SK-MEL-5 (cell line): Measurements from ENCODE around the gene MSRB3. TPM values are rescaled to one million over a fixed set of nuclear protein-coding genes. Genes with fewer than 3 reads are reported as not detected.

Source experiments
- DNase-seq: peaks from one replicate; pipeline ENCODE4 v3.0.0-alpha.2; 2016; ENCODE audit warnings: low read depth, low spot score
- in situ Hi-C: cut with HindIII; loops from 2 replicates; pipeline ENCODE4 v1.10.0; 2016; ENCODE audit warnings: low sequenced_read_pairs, high pct_unique_total_duplicates, low pct_unique_long_range_greater_than_20kb
- total RNA-seq: library from RNA; depleted of rRNA; stranded (reverse); fragments of >200 nt; shearing (Covaris generic); gene quantifications from 2 replicates; pipeline ENCODE4 v1.2.3, GENCODE V29; 2014

MSRB3 gene
- total RNA-seq, 1 experiment from 2014 or later = 7.8 TPM

DNA sequence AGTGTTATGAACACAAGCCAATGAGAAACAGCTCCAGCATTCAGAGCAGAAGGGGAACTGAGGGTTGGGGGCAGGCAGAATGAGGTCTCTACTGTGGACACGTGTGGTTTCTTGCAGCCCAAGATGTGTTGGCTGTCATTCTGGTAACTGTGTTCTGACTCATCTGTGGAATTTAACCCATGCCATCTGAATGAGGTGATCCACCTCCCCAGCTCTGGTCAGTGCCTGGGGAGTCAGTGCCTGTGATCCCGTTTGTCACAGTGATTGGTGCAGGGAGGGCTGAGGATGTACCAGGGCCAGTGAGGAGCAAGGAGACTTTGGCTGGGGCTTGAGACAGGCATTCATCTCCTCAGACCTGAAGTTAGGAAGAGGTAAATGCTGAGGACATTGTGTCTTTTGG is 216.8 kb downstream of the MSRB3 start:
- in situ Hi-C loops = no loop called here

DNA sequence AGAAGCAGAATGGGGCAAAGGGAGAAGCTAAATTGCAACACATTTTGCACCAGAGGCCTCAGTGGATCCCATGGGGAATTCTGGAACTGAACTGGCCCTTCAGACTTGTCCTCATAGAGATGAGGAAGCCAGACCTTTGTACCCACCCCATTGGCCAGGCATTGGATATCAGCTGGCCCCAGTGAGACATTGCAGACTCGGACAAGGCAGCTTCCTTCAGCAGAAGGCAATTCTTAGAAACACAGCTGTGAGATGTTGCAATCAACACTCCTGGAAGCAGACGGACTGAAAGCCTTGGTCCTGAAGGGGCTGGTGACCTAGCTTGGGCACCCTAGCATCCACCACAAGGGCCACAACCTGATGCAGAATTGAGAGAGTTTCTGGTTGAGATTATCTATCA is 218.1 kb downstream of the MSRB3 start:
- in situ Hi-C loops = no loop called here
- DNase-seq = no peak

More for the DNA sequence above, 216.8 kb downstream of the MSRB3 start:
- no peak for DNase-seq

DNA sequence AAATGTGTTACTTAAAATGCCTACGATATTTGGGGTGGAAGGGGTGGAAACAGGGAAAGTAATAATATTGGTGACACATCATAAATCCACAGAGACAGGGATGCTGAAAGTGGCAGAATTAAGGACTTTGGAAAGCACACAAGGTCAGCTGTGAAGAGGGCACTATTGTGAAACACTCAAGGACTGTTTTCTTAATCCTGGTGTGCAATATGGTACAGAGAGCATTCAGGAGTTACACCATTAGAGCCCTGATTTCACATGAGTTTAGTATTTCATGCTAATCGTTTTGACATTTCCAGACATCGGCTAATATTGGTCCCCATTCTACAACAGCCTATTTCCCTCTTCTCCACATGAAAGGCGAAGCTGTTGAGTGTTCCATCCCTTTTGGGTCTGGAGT is 219.2 kb downstream of the MSRB3 start:
- in situ Hi-C loops = no loop called here
- DNase-seq = no peak

DNA sequence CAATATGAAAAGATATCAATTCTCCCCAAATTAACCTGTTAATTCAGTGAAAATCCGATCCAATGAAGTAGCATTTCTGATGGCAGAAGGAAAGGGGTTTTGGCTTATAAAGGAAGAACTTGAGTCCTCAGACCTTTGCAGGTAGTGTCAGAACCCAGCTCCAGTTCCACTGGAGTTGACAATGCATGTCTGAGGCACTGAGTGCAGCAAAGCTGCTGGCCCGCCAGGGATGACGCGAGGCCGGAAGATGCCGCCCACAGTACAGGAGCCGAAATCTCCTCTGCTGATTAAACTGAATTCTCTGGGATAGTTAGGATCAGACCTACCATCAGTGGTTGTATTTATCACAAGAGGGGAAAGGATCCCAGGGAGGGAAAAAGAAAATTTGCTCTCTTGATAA is 220.7 kb downstream of the MSRB3 start:
- DNase-seq = no peak
- in situ Hi-C loops = no loop called here

DNA sequence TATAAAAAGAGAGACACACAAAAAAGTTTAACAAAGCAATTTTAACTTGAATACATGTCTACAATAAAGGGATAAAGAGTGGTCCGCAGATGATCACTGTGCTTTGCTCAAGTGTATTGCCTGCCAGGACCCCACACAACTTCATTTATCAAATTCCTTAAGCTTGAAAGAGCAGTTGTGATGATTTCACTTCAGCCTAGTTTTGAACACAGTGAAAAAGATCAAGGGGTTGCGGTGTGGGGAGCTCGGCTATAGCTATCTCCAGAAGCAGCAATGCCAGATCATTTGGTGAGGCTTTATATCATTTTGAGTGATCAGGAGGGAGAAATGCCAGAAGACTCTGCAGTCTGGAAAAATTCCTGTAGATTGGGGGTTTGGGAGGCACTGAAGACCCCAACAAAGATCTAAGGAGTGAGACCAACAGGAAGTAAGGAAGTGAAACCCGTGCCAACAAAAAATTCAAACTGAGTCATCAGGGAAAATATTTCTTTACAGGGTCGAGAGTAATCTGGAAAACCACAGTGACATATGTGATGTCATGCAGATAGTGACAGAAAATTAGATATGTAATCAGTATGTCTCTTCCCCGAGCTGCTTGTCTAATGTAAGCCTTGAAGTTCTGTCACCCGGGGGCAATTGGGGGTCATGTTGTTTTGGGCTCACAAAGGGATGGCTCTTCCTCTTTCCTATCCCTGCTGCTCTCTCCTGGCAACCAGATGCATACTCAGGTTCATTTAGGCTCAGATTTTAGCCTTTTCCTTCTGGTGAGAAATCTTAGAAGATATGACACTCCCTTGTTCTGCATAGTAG is 221.8 kb downstream of the MSRB3 start:
- DNase-seq = no peak
- in situ Hi-C loops = no loop called here

DNA sequence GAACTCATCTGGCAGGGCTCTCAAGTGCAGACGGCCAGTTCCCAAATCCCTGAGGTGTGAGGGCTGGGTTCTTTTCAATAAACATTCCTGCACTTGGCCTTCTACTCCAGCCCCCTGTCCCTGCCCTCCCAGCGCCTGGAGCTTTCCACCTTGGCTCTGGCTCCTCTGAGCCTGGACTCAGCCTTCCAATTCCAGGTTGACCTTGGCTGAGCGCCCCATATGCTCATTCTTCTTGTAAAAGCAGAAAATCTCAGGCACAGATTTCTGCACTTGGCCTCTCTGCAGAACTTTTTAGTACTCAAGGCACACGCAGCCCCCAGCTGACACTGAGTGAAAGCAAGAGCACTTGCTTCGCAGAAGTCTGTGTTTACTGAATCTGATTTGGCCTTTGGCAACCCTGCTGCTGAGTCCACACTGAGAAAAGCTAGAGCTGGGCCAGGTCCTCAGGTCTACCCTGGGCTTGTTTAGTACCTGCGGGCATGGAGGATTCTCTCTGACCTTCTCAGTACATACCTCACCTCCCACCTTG is 222.7 kb downstream of the MSRB3 start:
- in situ Hi-C loops = no loop called here
- no peak for DNase-seq

DNA sequence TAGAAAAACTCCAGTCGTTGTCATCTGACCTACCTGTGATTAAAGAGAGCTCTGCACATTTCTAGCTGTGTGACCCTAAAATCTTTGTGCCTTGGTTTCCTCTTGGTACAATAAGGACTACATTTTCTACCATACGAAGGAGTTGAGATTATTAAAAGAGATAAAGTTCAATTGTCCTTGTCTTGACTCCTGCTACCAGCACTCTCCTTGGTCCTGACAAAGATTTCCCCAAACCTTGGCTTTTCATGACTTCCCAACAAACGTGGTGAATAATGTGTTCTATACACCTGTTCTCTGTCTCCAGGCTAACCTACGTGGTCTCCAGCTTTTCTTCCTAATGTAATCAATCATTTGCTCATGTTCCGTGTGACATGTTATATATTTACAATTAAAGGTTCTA is 223.5 kb downstream of the MSRB3 start:
- no peak for DNase-seq
- in situ Hi-C loops = no loop called here

DNA sequence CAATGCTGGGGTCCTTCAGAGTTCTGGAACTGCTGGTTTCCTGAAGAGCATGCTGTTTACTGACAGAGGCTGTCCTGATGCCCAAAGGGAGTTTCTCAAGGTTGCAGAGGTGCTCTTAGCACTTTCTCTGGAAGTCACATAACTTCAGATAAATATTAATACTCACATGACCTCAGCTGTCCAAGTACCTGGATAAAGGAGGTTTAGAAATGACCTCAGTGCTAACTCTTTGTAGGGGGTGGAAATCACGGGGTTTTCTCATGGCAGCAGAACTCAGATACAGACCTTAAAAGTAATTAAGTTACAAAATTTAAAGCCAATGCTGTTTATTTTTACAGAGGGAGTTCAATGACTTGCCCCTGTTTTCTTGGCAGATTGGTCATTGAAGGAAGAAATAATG is 225.9 kb downstream of the MSRB3 start:
- DNase-seq = no peak
- in situ Hi-C loops = no loop called here

DNA sequence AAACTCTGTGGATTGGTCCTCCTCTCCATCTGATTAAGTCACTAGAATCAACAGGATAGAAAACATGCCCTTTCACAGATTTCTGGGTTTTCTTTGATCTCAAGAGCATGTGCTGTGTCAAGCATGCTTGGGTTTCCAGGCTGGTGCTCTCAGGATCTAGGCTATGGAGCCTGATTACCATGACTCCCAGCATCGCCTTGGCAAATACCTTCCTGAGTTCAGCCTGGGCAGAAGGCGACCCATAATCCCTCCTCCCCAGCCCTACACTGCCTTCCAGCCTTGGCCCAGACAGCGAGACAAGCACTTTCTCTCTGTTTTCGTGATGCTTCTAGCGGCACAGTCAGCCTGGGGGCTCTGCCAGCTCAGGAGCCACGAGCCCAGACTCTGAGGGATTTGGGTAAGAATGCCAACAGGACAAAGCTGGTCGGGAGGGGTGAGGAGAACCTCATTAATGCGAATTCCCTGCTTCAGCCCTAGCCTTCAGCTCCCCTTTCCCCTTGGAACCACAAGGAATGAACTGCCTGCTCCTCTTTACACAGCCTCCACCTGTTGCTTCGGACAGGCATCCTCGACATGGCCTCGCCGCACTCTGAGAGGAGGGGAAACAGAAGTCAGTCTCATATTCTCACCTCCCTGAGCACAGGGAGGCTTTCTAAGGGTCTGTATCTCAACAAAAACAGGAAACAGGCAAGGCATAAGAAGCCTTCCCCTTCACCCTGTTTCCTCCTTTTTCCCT is 227.1 kb downstream of the MSRB3 start:
- DNase-seq = no peak
- in situ Hi-C loops = no loop called here

DNA sequence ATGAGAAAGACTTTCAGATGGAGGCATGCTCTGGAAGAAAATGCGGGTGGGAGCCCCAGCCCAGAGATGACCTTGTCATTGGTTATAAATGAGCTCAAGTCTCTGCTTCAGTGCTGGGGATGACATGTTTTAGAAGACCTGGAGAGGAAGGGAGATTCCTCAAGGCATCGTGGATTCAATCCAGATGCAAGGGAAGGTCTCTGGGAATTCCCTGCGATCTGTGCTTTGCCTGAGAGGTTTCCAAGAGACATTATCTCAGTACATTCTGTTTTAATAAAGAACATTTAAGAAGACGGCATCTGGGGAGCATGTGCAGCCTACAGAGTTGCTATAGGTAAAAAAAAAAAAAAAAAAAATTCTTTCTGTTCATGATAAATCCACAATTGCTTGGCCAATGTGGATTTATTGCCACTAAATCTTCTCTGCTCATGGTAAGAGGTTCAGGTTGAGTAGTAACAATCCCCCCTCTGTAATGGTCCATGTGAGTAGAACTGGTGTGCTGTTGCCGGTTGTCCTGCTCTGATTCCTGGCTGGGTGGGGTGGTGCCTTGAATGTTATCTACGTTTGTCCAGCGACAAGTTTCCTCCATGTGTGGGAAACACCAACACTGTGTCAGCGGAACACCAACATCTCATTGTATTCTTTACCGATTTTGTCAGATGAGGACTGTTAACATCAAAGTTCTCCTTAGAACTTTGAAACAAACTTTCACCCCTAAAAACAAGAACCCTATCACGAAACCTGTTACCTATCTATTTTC is 230.0 kb downstream of the MSRB3 start:
- in situ Hi-C loops = no loop called here
- no peak for DNase-seq

DNA sequence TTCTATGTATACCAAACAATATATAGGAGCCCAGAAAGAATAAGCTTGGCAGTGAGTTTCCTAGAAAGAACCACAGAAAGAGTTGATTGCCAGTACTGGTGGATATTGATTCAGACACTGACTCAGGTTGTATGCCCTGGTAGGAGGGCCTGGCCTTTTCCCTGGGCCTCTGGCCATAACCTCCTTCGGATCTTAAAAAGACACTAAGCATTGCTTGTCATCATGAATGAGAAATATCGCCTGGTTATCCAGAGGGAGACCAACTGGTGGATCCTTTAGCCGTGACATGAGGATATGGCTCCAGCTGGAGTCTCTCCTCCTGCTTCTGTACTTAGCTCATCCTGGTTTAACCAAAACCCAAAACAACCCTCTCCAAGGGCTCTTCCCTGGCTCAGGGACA is 231.5 kb downstream of the MSRB3 start:
- DNase-seq = no peak
- in situ Hi-C loops = no loop called here

DNA sequence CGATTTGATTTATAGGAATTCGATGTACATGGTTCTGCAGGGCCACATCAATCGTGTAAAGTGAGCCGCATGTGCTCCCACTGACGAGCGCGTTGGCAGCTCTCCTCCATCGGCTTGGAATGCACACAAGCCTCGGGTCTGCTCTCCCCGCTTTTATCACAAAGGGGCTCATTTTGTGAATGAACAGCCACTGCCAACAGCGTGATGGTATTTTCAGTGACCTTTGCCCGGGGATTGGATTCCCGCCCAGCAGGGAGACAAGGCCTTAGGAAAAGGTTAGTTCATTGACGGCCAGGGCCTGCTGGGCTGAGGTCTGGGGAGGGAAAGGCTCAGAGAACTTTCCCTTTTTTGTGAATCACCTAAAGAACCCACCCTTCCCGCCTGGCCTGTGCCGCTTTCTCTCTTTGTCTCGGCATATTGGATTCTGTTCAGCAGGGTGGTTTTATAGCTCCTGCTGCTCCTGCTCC is 232.1 kb downstream of the MSRB3 start:
- in situ Hi-C loops = no loop called here
- DNase-seq = peak; percentile 65

DNA sequence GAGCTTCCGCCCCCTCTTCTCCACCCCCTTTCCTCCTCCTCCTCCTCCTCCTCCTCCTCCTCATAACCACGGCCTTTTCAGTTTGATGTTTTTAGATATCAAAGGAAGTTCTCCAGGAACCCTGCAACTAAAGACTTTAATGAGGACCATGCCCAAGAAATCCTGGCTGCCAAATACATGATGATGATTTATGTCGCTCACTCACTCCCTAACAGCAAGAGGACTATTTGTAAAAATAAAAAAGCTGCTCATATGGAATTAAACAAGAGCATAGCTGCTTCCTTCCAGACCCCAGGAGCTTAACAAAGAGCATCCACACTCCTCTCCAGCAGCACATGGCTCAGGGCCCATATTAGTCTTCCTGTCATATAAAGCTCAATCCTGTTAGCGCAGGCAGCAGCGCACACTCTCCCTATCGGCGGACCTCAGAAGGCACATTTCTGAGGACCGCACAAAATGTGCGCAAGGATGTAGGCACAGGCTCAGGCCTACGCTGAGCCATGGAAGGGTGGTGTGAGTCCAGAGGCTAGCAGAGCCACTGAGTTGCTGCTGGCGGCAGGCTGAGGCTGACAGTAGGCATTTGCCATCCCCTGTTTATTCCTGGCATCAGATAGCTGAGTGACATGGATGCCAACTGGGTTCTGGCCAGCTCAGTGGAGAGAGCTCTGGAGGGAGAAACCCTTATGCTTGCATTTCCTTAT is 232.8 kb downstream of the MSRB3 start:
- in situ Hi-C loops = no loop called here
- no peak for DNase-seq

DNA sequence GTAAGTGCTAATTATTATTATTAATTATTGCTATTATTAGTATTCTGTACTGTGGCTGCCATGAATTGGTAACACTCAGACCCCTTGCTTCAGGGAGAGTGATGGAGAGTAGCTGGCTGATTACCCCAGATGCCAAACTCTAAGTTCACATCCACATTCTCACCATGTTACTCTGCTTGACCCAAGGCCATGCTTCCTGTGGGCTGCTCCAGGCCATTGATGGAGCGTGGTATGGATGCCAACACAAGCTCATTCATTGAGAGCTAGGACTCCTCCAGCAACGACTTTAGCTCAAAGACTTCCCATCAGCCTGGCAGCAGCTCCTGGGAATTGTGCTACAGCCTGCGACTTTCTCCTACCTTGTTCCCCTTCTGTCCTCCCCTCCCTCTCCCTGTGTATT is 233.4 kb downstream of the MSRB3 start:
- in situ Hi-C loops = no loop called here
- DNase-seq = no peak
